Measurements from ENCODE around the gene WASHC3.

GRCh38 chr12:102067574-102068258 is 5.9 kb upstream of the WASHC3 start:
- TF ChIP-seq, protein P1, sequence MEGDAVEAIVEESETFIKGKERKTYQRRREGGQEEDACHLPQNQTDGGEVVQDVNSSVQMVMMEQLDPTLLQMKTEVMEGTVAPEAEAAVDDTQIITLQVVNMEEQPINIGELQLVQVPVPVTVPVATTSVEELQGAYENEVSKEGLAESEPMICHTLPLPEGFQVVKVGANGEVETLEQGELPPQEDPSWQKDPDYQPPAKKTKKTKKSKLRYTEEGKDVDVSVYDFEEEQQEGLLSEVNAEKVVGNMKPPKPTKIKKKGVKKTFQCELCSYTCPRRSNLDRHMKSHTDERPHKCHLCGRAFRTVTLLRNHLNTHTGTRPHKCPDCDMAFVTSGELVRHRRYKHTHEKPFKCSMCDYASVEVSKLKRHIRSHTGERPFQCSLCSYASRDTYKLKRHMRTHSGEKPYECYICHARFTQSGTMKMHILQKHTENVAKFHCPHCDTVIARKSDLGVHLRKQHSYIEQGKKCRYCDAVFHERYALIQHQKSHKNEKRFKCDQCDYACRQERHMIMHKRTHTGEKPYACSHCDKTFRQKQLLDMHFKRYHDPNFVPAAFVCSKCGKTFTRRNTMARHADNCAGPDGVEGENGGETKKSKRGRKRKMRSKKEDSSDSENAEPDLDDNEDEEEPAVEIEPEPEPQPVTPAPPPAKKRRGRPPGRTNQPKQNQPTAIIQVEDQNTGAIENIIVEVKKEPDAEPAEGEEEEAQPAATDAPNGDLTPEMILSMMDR (IDR thresholded peaks at IDR 0.05; ENCODE audit: low read depth, low read length) = no peak
- no peak for TF ChIP-seq POLR2A (IDR thresholded peaks at IDR 0.05; ENCODE audit: extremely low read depth, insufficient read length)
- TF ChIP-seq, protein P2, sequence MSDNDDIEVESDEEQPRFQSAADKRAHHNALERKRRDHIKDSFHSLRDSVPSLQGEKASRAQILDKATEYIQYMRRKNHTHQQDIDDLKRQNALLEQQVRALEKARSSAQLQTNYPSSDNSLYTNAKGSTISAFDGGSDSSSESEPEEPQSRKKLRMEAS (IDR thresholded peaks at IDR 0.05; ENCODE audit: low read depth, low read length) = no peak
